Ramos (cell line): ENCODE data around the gene GNPTAB.
"Not testable (repeated sequence)": the region's sequence is repeated elsewhere in the genome, so short reads cannot be mapped to it uniquely, and the experiment has no call there.

ENCODE experiments used
- in situ Hi-C: fragments of 300-500 bp; cut with MboI; formaldehyde crosslinking; loops from one replicate; pipeline ENCODE4 v1.14.3; 2022; ENCODE audit warnings: low sequenced_read_pairs; ENCODE audit not compliant: unreplicated experiment

The GNPTAB gene

GRCh38 chr12:101830367-101831325, at the start of gene GNPTAB:
Gene GNPTAB (minus strand): TSS chr12:101830959. CDS start chr12:101830675, 284 bp downstream.
- in situ Hi-C loops: loop anchor here (5.0 kb wide), 1 partner anchor 53 kb away; no protein-coding TSS in a partner anchor

- in situ Hi-C loops: no loop called here
Observed at GRCh38 chr12:101878243-101878821, 47.6 kb upstream of the GNPTAB start.

GRCh38 chr12:101877806-101878242, 47.1 kb upstream of the GNPTAB start:
- in situ Hi-C loops: no loop called here

GRCh38 chr12:101876861-101877805, 46.4 kb upstream of the GNPTAB start, which contains the start of gene DRAM1:
Gene DRAM1 (plus strand): TSS chr12:101877580. CDS start chr12:101877790, 210 bp downstream.
- in situ Hi-C loops: no loop called here

GRCh38 chr12:101876322-101876860, 45.6 kb upstream of the GNPTAB start:
- in situ Hi-C loops: no loop called here

- in situ Hi-C loops: no loop called here
Observed at GRCh38 chr12:101875162-101875561, 44.4 kb upstream of the GNPTAB start.

GRCh38 chr12:101870925-101871324, 40.2 kb upstream of the GNPTAB start:
- in situ Hi-C loops: no loop called here

GRCh38 chr12:101867619-101868018, 36.9 kb upstream of the GNPTAB start:
- in situ Hi-C loops: not testable (repeated sequence)

- in situ Hi-C loops: no loop called here
Observed at GRCh38 chr12:101866615-101867373, 36.0 kb upstream of the GNPTAB start.

GRCh38 chr12:101863981-101864380, 33.2 kb upstream of the GNPTAB start:
- in situ Hi-C loops: no loop called here

- in situ Hi-C loops: no loop called here
Observed at GRCh38 chr12:101862245-101862644, 31.5 kb upstream of the GNPTAB start.

- in situ Hi-C loops: not testable (repeated sequence)
Observed at GRCh38 chr12:101861688-101862087, 30.9 kb upstream of the GNPTAB start.

- in situ Hi-C loops: no loop called here
Observed at GRCh38 chr12:101859664-101860607, 29.2 kb upstream of the GNPTAB start.

GRCh38 chr12:101858361-101858760, 27.6 kb upstream of the GNPTAB start:
- in situ Hi-C loops: no loop called here

GRCh38 chr12:101857043-101857558, 26.3 kb upstream of the GNPTAB start:
- in situ Hi-C loops: no loop called here

GRCh38 chr12:101856614-101857013, 25.9 kb upstream of the GNPTAB start:
- in situ Hi-C loops: not testable (repeated sequence)

GRCh38 chr12:101855976-101856375, 25.2 kb upstream of the GNPTAB start:
- in situ Hi-C loops: no loop called here

GRCh38 chr12:101855364-101855884, 24.7 kb upstream of the GNPTAB start:
- in situ Hi-C loops: no loop called here
